HCT116 (cell line): Measurements from ENCODE around the gene TOM1L1. TPM values are rescaled to one million over a fixed set of nuclear protein-coding genes. Genes with fewer than 3 reads are reported as not detected.

ENCODE experiments used
- ATAC-seq: fragments of 200-7000 bp; cut with Tn5 transposase; 2 replicates; pipeline ENCODE4 v1.9.1; 2020; ENCODE audit warnings: mild to moderate bottlenecking, moderate library complexity
- BruUV-seq: library from RNA; stranded (reverse); fragments of 400-500 nt; replicated peaks from 2 replicates; lab custom pipeline; 2021; lab: Mats Ljungman, UMichigan
- CTCF ChIA-PET: fragments of 300-600 bp; sonication (Branson Sonifier 250); formaldehyde crosslinking; loops from one replicate; lab custom pipeline; 2021; ENCODE audit warnings: antibody characterized with exemption; lab: Charles Lee
- POLR2A ChIA-PET: fragments of 300-600, 350-600 bp; sonication (Branson Sonifier 250); formaldehyde crosslinking; loops from one replicate; lab custom pipeline; 2021; ENCODE audit warnings: antibody characterized with exemption; lab: Charles Lee
- RAD21 ChIA-PET, 2 experiments: fragments of 300-600 bp; sonication (Branson Sonifier 250); formaldehyde crosslinking; loops; one replicate each; lab custom pipeline; 2023; ENCODE audit warnings: low total read pairs in 2 of 2; ENCODE audit not compliant: uncharacterized antibody in 2 of 2, unreplicated experiment in 2 of 2, low non-redundant PET in 1 of 2; lab: Charles Lee
- DNase-seq: peaks from one replicate; pipeline ENCODE4 v3.0.0-alpha.2; 2010; ENCODE audit warnings: low read depth, low spot score
- H2AFZ ChIP-seq: fragments of 200-600 bp; shearing (Covaris generic), sonication (generic); 2 replicates; pipeline ENCODE4 v1.6.1; 2017; ENCODE audit warnings: low read depth, mixed run types, mixed read lengths, antibody characterized with exemption, low read length; ENCODE audit not compliant: poor library complexity, severe bottlenecking
- H3K27ac ChIP-seq: 2 replicates; pipeline ENCODE4 v1.5.1; 2012; ENCODE audit warnings: low read depth, low read length
- H3K27me3 ChIP-seq: fragments of 200-600 bp; sonication (generic); 2 replicates; pipeline ENCODE4 v1.6.1; 2016; ENCODE audit warnings: mixed run types, low read length, mixed read lengths; ENCODE audit not compliant: insufficient read depth
- H3K36me3 ChIP-seq, 2 experiments: fragments of 200-500 bp in 1 of 2; fragments of 200-600 bp in 1 of 2; sonication (Bioruptor generic) in 1 of 2; sonication (generic) in 1 of 2; 2 replicates each; pipeline versions ENCODE4 v1.5.1 to v1.6.1; 2014 to 2016; ENCODE audit warnings: low read length in 2 of 2, inconsistent platforms in 1 of 2, mixed read lengths in 1 of 2, mixed run types in 1 of 2; ENCODE audit not compliant: insufficient read depth in 2 of 2, control insufficient read depth in 1 of 2
- H3K4me1 ChIP-seq, 2 experiments: fragments of 200-600 bp in 1 of 2; sonication (generic) in 1 of 2; 2 replicates each; pipeline versions ENCODE4 v1.5.1 to v1.6.1; 2012 to 2017; ENCODE audit warnings: low read length in 2 of 2, inconsistent platforms in 1 of 2, mild to moderate bottlenecking in 1 of 2, mixed read lengths in 1 of 2, mixed run types in 1 of 2, moderate library complexity in 1 of 2; ENCODE audit not compliant: insufficient read depth in 2 of 2, control insufficient read depth in 1 of 2
- H3K4me2 ChIP-seq: fragments of 200-600 bp; sonication (generic); 2 replicates; pipeline ENCODE4 v1.6.1; 2017; ENCODE audit warnings: mixed run types, low read length, mixed read lengths
- H3K4me3 ChIP-seq, 2 experiments: fragments of 200-600 bp in 1 of 2; sonication (generic) in 1 of 2; replicated peaks in 1 of 2; 2 replicates each; pipeline ENCODE4 v1.5.1; 2011 to 2016; ENCODE audit warnings: low read length in 2 of 2, control low read depth in 1 of 2, low read depth in 1 of 2, mild to moderate bottlenecking in 1 of 2, mixed read lengths in 1 of 2, mixed run types in 1 of 2
- H3K79me2 ChIP-seq: fragments of 200-600 bp; sonication (generic); 2 replicates; pipeline ENCODE4 v1.6.1; 2017; ENCODE audit warnings: mild to moderate bottlenecking, mixed run types, low read length, moderate library complexity, mixed read lengths; ENCODE audit not compliant: insufficient read depth
- H3K9ac ChIP-seq: fragments of 200-600 bp; sonication (generic); 2 replicates; pipeline ENCODE4 v1.6.1; 2016; ENCODE audit warnings: low read length, mixed read lengths
- H3K9me2 ChIP-seq: fragments of 200-600 bp; sonication (generic), shearing (Covaris generic); 2 replicates; pipeline ENCODE4 v1.6.1; 2017; ENCODE audit warnings: mixed run types, mild to moderate bottlenecking, moderate library complexity; ENCODE audit not compliant: insufficient read depth
- H3K9me3 ChIP-seq, 2 experiments: fragments of 200-500 bp in 1 of 2; fragments of 200-600 bp in 1 of 2; sonication (Bioruptor generic) in 1 of 2; sonication (generic) in 1 of 2; 2 replicates each; pipeline ENCODE4 v1.6.1; 2014 to 2017; ENCODE audit warnings: low read length in 2 of 2, mixed read lengths in 2 of 2, inconsistent platforms in 1 of 2, low read depth in 1 of 2, mild to moderate bottlenecking in 1 of 2, mixed run types in 1 of 2, moderate library complexity in 1 of 2; ENCODE audit not compliant: control insufficient read depth in 1 of 2, insufficient read depth in 1 of 2
- H4K20me1 ChIP-seq: fragments of 200-600 bp; sonication (generic), shearing (Covaris generic); 2 replicates; pipeline ENCODE4 v1.6.1; 2017; ENCODE audit warnings: mixed run types, mild to moderate bottlenecking, moderate library complexity; ENCODE audit not compliant: insufficient read depth
- ELF1 ChIP-seq: IDR thresholded peaks from 2 replicates; pipeline ENCODE4 v1.6.1; 2012; ENCODE audit warnings: low read depth, borderline replicate concordance
- FOSL1 ChIP-seq: IDR thresholded peaks from 2 replicates; pipeline ENCODE4 v1.6.1; 2012; ENCODE audit warnings: low read depth
- JUND ChIP-seq: IDR thresholded peaks from 2 replicates; pipeline ENCODE4 v1.6.1; 2012
- POLR2A ChIP-seq: IDR thresholded peaks from 2 replicates; pipeline ENCODE4 v1.7.0; 2011; ENCODE audit warnings: borderline replicate concordance; ENCODE audit not compliant: insufficient read depth, insufficient read length; ENCODE audit errors: extremely low read depth
- POLR2AphosphoS5 ChIP-seq: IDR thresholded peaks from 2 replicates; pipeline ENCODE4 v1.6.1; 2011; ENCODE audit warnings: mild to moderate bottlenecking, low read depth, low read length, moderate library complexity
- SRF ChIP-seq: IDR thresholded peaks from 2 replicates; pipeline ENCODE4 v1.6.1; 2012; ENCODE audit warnings: low read depth
- ZNF274 ChIP-seq: fragments of 200-500 bp; sonication (Bioruptor generic); IDR thresholded peaks from 2 replicates; pipeline ENCODE4 v1.6.1; 2014; ENCODE audit warnings: mild to moderate bottlenecking, low read depth, low read length, inconsistent platforms
- intact Hi-C: fragments of 100-400 bp; cut with micrococcal nuclease; formaldehyde crosslinking; loops from 2 replicates; pipeline ENCODE4 v1.10.0; 2022
- total RNA-seq: library from RNA; stranded (reverse); gene quantifications from one replicate; pipeline ENCODE4 v1.2.1, GENCODE V29; 2021; ENCODE audit not compliant: unreplicated experiment
- TF ChIP-seq, protein P1 (sequence below): IDR thresholded peaks from 2 replicates; pipeline ENCODE4 v1.6.1; 2012
- TF ChIP-seq, protein P2 (sequence below), 3 experiments: fragments of 200-600 bp in 1 of 3; sonication (generic) in 1 of 3; IDR thresholded peaks in 2 of 3; conservative IDR thresholded peaks in 1 of 3; 2 replicates each; pipeline ENCODE4 v1.5.1; 2012 to 2017; ENCODE audit warnings: low read depth in 2 of 3, low read length in 2 of 3, antibody characterized with exemption in 1 of 3, borderline replicate concordance in 1 of 3, control low read depth in 1 of 3, mild to moderate bottlenecking in 1 of 3, mixed read lengths in 1 of 3, mixed run types in 1 of 3, moderate library complexity in 1 of 3; ENCODE audit not compliant: insufficient read depth in 1 of 3
- TF ChIP-seq, protein P3 (sequence below): IDR thresholded peaks from 2 replicates; pipeline ENCODE4 v1.6.1; 2012
- TF ChIP-seq, protein P4 (sequence below): IDR thresholded peaks from 2 replicates; pipeline ENCODE4 v1.6.1; 2012; ENCODE audit warnings: low read depth

TOM1L1 gene
- total RNA-seq, 1 experiment from 2014 or later: 70.8 TPM

DNA sequence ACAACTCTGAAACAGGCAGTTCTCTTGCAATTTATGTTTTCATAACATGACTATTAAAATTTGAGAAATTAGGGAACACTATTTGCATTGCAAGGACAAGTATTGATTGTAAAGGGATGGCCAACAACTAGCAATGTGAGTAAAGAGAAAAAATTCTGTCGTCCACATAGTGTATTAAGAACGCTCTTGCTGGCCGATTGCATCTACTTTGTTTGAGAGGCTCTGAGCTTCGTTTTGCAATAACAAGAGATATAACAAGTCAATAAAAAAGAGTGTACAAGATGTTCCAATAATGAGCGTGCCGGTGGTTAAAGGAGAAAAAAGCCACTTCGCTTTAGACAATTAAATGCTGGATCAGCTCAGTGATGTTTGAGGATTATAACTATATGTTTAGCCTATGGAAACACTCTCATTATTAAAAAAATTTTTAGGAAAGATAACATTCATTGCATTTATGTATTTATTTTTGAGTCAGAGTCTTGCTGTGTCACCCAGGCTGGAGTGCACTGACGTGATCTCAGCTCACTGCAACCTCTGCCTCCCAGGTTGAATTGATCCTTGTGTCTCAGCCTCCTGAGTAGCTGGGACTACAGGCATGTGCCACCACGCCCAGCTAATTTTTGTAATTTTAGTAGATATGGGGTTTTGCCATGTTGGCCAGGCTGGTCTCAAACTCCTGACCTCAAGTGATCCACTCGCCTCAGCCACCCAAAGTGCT, 19.2 kb upstream of the TOM1L1 start:
- Histone ChIP-seq H3K36me3 (no peaks in the 10 kb centered on the region), H3K9me2 (no peaks in the 10 kb centered on the region), H3K9ac (no peak overlapping the region), H3K4me3 (no peak overlapping the region), H4K20me1 (no peaks in the 10 kb centered on the region), H3K9me3 (no peaks in the 10 kb centered on the region), H3K27ac (no peak overlapping the region), H3K4me2 (no peak overlapping the region), H3K27me3 (peaks cover 12% of the 10 kb centered on the region; the same call in 1 of the 2 replicates), H3K79me2 (no peaks in the 10 kb centered on the region), H2AFZ (no peak overlapping the region), H3K4me1 (no peaks in the 10 kb centered on the region)
- POLR2A ChIA-PET: no interaction called here
- RAD21 ChIA-PET: no interaction called here
- ATAC-seq: no peak
- CTCF ChIA-PET: no interaction called here
- no TSS peak for BruUV-seq
- TF ChIP-seq ZNF274 (no peak), ELF1 (no peak), POLR2AphosphoS5 (no peak), JUND (no peak), FOSL1 (no peak), SRF (no peak), POLR2A (no peak)
- TF ChIP-seq, protein P1, sequence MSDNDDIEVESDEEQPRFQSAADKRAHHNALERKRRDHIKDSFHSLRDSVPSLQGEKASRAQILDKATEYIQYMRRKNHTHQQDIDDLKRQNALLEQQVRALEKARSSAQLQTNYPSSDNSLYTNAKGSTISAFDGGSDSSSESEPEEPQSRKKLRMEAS: no peak
- TF ChIP-seq, protein P2, sequence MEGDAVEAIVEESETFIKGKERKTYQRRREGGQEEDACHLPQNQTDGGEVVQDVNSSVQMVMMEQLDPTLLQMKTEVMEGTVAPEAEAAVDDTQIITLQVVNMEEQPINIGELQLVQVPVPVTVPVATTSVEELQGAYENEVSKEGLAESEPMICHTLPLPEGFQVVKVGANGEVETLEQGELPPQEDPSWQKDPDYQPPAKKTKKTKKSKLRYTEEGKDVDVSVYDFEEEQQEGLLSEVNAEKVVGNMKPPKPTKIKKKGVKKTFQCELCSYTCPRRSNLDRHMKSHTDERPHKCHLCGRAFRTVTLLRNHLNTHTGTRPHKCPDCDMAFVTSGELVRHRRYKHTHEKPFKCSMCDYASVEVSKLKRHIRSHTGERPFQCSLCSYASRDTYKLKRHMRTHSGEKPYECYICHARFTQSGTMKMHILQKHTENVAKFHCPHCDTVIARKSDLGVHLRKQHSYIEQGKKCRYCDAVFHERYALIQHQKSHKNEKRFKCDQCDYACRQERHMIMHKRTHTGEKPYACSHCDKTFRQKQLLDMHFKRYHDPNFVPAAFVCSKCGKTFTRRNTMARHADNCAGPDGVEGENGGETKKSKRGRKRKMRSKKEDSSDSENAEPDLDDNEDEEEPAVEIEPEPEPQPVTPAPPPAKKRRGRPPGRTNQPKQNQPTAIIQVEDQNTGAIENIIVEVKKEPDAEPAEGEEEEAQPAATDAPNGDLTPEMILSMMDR (IDR thresholded peaks at IDR 0.05 in 2 of 3, conservative IDR thresholded peaks at IDR 0.05 in 1 of 3; ENCODE audit: borderline replicate concordance in 1 of 3, insufficient read depth in 1 of 3, low read depth in 2 of 3, low read length in 2 of 3): no peak
- TF ChIP-seq, protein P3, sequence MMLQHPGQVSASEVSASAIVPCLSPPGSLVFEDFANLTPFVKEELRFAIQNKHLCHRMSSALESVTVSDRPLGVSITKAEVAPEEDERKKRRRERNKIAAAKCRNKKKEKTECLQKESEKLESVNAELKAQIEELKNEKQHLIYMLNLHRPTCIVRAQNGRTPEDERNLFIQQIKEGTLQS: no peak
- TF ChIP-seq, protein P4, sequence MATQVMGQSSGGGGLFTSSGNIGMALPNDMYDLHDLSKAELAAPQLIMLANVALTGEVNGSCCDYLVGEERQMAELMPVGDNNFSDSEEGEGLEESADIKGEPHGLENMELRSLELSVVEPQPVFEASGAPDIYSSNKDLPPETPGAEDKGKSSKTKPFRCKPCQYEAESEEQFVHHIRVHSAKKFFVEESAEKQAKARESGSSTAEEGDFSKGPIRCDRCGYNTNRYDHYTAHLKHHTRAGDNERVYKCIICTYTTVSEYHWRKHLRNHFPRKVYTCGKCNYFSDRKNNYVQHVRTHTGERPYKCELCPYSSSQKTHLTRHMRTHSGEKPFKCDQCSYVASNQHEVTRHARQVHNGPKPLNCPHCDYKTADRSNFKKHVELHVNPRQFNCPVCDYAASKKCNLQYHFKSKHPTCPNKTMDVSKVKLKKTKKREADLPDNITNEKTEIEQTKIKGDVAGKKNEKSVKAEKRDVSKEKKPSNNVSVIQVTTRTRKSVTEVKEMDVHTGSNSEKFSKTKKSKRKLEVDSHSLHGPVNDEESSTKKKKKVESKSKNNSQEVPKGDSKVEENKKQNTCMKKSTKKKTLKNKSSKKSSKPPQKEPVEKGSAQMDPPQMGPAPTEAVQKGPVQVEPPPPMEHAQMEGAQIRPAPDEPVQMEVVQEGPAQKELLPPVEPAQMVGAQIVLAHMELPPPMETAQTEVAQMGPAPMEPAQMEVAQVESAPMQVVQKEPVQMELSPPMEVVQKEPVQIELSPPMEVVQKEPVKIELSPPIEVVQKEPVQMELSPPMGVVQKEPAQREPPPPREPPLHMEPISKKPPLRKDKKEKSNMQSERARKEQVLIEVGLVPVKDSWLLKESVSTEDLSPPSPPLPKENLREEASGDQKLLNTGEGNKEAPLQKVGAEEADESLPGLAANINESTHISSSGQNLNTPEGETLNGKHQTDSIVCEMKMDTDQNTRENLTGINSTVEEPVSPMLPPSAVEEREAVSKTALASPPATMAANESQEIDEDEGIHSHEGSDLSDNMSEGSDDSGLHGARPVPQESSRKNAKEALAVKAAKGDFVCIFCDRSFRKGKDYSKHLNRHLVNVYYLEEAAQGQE: no peak
- intact Hi-C loops: no loop called here
- no peak for DNase-seq
